Endothelial cell of umbilical vein (primary cell): Measurements from ENCODE around the gene EP300.
"Not testable (repeated sequence)": the region's sequence is repeated elsewhere in the genome, so short reads cannot be mapped to it uniquely, and the experiment has no call there.

Source experiments
- EZH2 ChIP-seq: IDR thresholded peaks from 2 replicates; pipeline ENCODE4 v1.6.1; 2012; ENCODE audit warnings: borderline replicate concordance, low read depth, mild to moderate bottlenecking, moderate library complexity, low read length, inconsistent platforms; ENCODE audit not compliant: severe bottlenecking
- TF ChIP-seq, protein P1 (sequence below), 2 donors: IDR thresholded peaks; 1 replicate in 1 of 2; 2 replicates in 1 of 2; pipeline ENCODE4 v1.5.1; 2011; ENCODE audit warnings: low read length in 2 of 2, mild to moderate bottlenecking in 2 of 2, moderate library complexity in 2 of 2, control low read depth in 1 of 2, inconsistent platforms in 1 of 2, low read depth in 1 of 2; ENCODE audit not compliant: insufficient read depth in 1 of 2; ENCODE audit errors: extremely low read depth in 1 of 2

DNA sequence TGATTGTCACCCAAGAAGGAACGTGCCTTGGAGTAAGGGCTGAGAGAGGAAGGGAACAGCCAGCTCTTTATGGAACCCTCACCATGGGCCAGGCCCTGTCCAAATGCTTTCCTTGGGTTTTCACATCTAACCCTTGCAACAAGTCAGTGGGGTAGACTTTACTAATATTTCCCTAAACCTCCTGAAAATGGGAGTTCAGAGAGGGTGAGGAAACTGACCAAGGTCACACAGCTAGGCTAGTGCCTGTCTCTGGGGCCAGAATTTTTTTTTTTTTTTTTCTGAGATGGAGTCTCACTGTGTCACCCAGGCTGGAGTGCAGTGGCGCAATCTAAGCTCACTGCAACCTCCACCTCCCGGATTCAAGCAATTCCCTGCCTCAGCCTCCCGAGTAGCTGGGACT is 42.6 kb upstream of the EP300 start:
- not testable (repeated sequence) for TF ChIP-seq EZH2
- TF ChIP-seq, protein P1, sequence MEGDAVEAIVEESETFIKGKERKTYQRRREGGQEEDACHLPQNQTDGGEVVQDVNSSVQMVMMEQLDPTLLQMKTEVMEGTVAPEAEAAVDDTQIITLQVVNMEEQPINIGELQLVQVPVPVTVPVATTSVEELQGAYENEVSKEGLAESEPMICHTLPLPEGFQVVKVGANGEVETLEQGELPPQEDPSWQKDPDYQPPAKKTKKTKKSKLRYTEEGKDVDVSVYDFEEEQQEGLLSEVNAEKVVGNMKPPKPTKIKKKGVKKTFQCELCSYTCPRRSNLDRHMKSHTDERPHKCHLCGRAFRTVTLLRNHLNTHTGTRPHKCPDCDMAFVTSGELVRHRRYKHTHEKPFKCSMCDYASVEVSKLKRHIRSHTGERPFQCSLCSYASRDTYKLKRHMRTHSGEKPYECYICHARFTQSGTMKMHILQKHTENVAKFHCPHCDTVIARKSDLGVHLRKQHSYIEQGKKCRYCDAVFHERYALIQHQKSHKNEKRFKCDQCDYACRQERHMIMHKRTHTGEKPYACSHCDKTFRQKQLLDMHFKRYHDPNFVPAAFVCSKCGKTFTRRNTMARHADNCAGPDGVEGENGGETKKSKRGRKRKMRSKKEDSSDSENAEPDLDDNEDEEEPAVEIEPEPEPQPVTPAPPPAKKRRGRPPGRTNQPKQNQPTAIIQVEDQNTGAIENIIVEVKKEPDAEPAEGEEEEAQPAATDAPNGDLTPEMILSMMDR (IDR thresholded peaks at IDR 0.05; ENCODE audit: extremely low read depth in 1 of 2, insufficient read depth in 1 of 2, low read depth in 1 of 2, low read length in 2 of 2) = not testable (repeated sequence)
